Measurements from ENCODE around the gene CAGE1. TPM values are rescaled to one million over a fixed set of nuclear protein-coding genes. Genes with fewer than 3 reads are reported as not detected.

CAGE1 gene
- total RNA-seq, 2 donors from 2014 or later: not detected

DNA sequence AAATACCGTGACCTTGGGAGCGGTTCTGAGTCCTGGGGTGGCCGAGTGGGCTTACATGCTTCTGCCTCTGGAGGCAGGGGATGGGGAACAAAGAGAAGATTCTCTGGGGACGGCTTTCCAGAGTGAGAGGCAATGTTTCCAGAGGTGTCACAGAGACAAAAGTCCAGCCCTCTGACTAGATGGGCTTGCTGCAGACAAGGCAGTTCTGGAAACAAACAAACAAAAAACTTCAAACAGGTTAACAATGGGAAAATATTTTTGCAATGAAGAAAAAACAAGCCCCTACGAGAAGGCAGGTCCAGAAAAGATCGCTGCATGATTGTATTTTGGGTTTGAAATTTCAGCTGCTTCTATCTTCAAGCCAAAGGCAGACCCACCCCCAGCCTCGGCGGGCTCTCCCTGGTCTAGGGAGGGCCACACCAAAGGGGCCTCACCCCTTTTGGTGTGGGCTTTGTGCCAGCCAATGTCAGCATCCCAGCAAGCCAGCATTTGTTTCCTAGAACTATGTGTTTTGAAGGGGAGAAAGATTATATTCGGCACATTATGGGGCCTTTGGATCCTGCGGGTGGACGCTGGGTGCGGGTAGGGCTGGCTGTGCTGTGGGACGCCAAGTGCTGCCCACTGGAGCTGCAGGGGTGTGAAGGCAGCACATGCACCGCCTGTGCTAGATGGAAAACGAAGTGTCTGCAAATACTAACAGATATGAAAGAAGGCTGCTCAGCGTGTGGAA, 43.0 kb upstream of the CAGE1 start:
- Histone ChIP-seq H3K9me3 (no peaks in the 10 kb centered on the region), H3K4me3 (peak overlapping the region in 1 of 2 donors; percentile 5), H3K4me1 (peaks cover 0 to 15% of the 10 kb centered on the region in 2 donors), H3K36me3 (no peaks in the 10 kb centered on the region), H3K27me3 (no peaks in the 10 kb centered on the region), H3K27ac (no peak overlapping the region)
- TF ChIP-seq, protein P1, sequence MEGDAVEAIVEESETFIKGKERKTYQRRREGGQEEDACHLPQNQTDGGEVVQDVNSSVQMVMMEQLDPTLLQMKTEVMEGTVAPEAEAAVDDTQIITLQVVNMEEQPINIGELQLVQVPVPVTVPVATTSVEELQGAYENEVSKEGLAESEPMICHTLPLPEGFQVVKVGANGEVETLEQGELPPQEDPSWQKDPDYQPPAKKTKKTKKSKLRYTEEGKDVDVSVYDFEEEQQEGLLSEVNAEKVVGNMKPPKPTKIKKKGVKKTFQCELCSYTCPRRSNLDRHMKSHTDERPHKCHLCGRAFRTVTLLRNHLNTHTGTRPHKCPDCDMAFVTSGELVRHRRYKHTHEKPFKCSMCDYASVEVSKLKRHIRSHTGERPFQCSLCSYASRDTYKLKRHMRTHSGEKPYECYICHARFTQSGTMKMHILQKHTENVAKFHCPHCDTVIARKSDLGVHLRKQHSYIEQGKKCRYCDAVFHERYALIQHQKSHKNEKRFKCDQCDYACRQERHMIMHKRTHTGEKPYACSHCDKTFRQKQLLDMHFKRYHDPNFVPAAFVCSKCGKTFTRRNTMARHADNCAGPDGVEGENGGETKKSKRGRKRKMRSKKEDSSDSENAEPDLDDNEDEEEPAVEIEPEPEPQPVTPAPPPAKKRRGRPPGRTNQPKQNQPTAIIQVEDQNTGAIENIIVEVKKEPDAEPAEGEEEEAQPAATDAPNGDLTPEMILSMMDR (IDR thresholded peaks at IDR 0.05): no peak
- DNase-seq (ENCODE audit: low spot score): no peak

GRCh38 chr6:7431674-7432390, 42.3 kb upstream of the CAGE1 start:
- Histone ChIP-seq H3K27ac (no peak overlapping the region), H3K9me3 (no peaks in the 10 kb centered on the region), H3K4me3 (peak overlapping the region in 1 of 2 donors; percentile 5), H3K36me3 (no peaks in the 10 kb centered on the region), H3K27me3 (no peaks in the 10 kb centered on the region), H3K4me1 (peaks cover 0 to 15% of the 10 kb centered on the region in 2 donors)
- no peak for DNase-seq (ENCODE audit: low spot score)
- TF ChIP-seq, protein P1 (IDR thresholded peaks at IDR 0.05): no peak

GRCh38 chr6:7431313-7431673, 41.8 kb upstream of the CAGE1 start:
- Histone ChIP-seq H3K36me3 (no peaks in the 10 kb centered on the region), H3K27ac (no peak overlapping the region), H3K4me3 (no peak overlapping the region), H3K9me3 (no peaks in the 10 kb centered on the region), H3K27me3 (no peaks in the 10 kb centered on the region), H3K4me1 (peaks cover 0 to 15% of the 10 kb centered on the region in 2 donors)
- TF ChIP-seq, protein P1 (IDR thresholded peaks at IDR 0.05): no peak
- DNase-seq (ENCODE audit: low spot score): no peak

DNA sequence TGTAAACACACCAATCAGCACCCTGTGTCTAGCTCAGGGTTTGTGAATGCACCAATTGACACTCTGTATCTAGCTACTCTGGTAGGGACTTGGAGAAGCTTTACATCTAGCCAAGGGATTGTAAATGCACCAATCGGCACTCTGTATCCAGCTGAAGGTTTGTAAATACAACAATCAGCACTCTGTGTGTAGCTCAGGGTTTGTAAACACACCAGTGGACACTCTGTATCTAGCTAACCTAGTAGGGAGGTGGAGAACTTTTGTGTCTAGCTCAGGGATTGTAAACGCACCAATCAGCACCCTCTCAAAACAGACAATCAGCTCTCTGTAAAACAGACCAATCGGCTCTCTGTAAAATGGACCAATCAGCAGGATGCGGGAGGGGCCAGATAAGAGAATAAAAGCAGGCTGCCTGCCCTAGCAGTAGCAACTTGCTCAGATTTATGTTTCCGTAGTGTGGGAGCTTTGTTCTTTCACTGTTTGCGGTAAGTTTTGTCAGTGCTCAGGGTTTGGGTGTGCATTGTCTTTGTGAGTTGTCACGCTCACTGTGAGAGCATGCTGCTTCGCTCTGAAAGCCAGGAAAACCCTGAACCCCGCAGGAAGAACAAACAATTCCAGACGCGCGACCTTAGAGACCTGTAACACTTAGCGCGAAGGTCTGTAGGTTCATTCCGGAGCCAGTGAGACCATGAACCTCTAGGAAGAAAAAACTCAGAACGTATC, 37.1 kb upstream of the CAGE1 start:
- H3K27ac ChIP-seq: no peak overlapping the region
- no peak overlapping the region for H3K4me3 ChIP-seq
- H3K9me3 ChIP-seq: no peaks in the 10 kb centered on the region
- TF ChIP-seq, protein P1 (IDR thresholded peaks at IDR 0.05): no peak
- peaks cover 0 to 1% of the 10 kb centered on the region in 2 donors for H3K4me1 ChIP-seq
- no peaks in the 10 kb centered on the region for H3K27me3 ChIP-seq
- no peaks in the 10 kb centered on the region for H3K36me3 ChIP-seq
- no peak for DNase-seq (ENCODE audit: low spot score)

GRCh38 chr6:7425808-7426190, 36.3 kb upstream of the CAGE1 start:
- TF ChIP-seq, protein P1 (IDR thresholded peaks at IDR 0.05): no peak
- DNase-seq (ENCODE audit: low spot score): no peak
- Histone ChIP-seq H3K9me3 (no peaks in the 10 kb centered on the region), H3K27ac (peak overlapping the region; percentile 39 to 53), H3K36me3 (no peaks in the 10 kb centered on the region), H3K27me3 (no peaks in the 10 kb centered on the region), H3K4me1 (no peaks in the 10 kb centered on the region), H3K4me3 (no peak overlapping the region)

All from right atrium auricular region (tissue), 2 donors.